ENCODE measurements around the gene IFNAR1. TPM values are rescaled to one million over a fixed set of nuclear protein-coding genes. Genes with fewer than 3 reads are reported as not detected.

The IFNAR1 gene
- total and polyA plus RNA-seq, 2 donors (not counting 1 experiment from before 2014, with no cell fraction given): 14.8 to 55.7 TPM

DNA sequence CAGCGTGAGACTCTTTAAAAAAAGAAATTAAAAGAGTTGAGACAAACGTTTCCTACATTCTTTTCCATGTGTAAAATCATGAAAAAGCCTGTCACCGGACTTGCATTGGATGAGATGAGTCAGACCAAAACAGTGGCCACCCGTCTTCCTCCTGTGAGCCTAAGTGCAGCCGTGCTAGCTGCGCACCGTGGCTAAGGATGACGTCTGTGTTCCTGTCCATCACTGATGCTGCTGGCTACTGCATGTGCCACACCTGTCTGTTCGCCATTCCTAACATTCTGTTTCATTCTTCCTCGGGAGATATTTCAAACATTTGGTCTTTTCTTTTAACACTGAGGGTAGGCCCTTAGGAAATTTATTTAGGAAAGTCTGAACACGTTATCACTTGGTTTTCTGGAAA, 31.2 kb downstream of the IFNAR1 start:
- Mint-ChIP-seq H3K4me1 (peaks cover 22% of the 10 kb centered on the region), H3K27ac (no peak overlapping the region), H3K4me3 (no peak overlapping the region), H3K9me3 (ENCODE audit: insufficient read depth) (no peaks in the 10 kb centered on the region), H3K27me3 (no peaks in the 10 kb centered on the region)
- ChIA-PET POLR2A (interaction anchor here (0.6 kb wide), 1 partner anchor 134 kb away, joined by 5 read pairs; no protein-coding TSS in a partner anchor), CTCF (interaction anchor here (1.1 to 11.2 kb wide), 2 partner anchors 74 to 87 kb away, joined by 3 to 265 read pairs; no protein-coding TSS in a partner anchor)
- Histone ChIP-seq H3K4me3 (ENCODE audit: control extremely low read depth in 1 of 5, extremely low read depth in 1 of 5, insufficient read depth in 1 of 5, low read depth in 2 of 5, low read length in 4 of 5) (no peak overlapping the region), H3K4me2 (replicated peaks; ENCODE audit: low read depth, low read length, poor library complexity, severe bottlenecking) (no peak overlapping the region), H3K36me3 (replicated peaks in 1 of 2; ENCODE audit: control extremely low read depth in 1 of 2, control insufficient read depth in 1 of 2, extremely low read depth in 1 of 2, insufficient read depth in 2 of 2, low read length in 1 of 2) (peaks cover 12 to 40% of the 10 kb centered on the region in 2 experiments), H3K9ac (ENCODE audit: low read length) (no peak overlapping the region), H4K20me1 (ENCODE audit: control insufficient read depth, insufficient read depth, low read length, poor library complexity, severe bottlenecking) (no peaks in the 10 kb centered on the region), H2AFZ (ENCODE audit: insufficient read depth, low read depth, low read length, poor library complexity, severe bottlenecking) (no peak overlapping the region), H3K79me2 (ENCODE audit: control insufficient read depth, insufficient read depth, low read length) (peaks cover 2% of the 10 kb centered on the region), H3K27me3 (replicated peaks in 1 of 4; ENCODE audit: control extremely low read depth in 1 of 4, control insufficient read depth in 3 of 4, insufficient read depth in 4 of 4, low read length in 3 of 4) (no peaks in the 10 kb centered on the region), H3K9me3 (ENCODE audit: control extremely low read depth in 1 of 3, control insufficient read depth in 2 of 3, insufficient read depth in 1 of 3, low read length in 2 of 3) (no peaks in the 10 kb centered on the region), H3K27ac (ENCODE audit: low read length in 2 of 2) (peak overlapping the region in 1 of 2 donors; percentile 40), H3K4me1 (ENCODE audit: control insufficient read depth in 2 of 2, insufficient read depth in 2 of 2, low read length in 2 of 2) (peaks cover 8 to 14% of the 10 kb centered on the region in 2 donors)
- 93% methylated on average over 8 of the region's 11 CpGs for WGBS (ENCODE audit: insufficient coverage)
- ATAC-seq (ENCODE audit: low read depth) (no peak), DNase-seq (no peak)
- TF ChIP-seq, protein P1, sequence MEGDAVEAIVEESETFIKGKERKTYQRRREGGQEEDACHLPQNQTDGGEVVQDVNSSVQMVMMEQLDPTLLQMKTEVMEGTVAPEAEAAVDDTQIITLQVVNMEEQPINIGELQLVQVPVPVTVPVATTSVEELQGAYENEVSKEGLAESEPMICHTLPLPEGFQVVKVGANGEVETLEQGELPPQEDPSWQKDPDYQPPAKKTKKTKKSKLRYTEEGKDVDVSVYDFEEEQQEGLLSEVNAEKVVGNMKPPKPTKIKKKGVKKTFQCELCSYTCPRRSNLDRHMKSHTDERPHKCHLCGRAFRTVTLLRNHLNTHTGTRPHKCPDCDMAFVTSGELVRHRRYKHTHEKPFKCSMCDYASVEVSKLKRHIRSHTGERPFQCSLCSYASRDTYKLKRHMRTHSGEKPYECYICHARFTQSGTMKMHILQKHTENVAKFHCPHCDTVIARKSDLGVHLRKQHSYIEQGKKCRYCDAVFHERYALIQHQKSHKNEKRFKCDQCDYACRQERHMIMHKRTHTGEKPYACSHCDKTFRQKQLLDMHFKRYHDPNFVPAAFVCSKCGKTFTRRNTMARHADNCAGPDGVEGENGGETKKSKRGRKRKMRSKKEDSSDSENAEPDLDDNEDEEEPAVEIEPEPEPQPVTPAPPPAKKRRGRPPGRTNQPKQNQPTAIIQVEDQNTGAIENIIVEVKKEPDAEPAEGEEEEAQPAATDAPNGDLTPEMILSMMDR (IDR thresholded peaks at IDR 0.05): no peak
- TF ChIP-seq EZH2 (IDR thresholded peaks at IDR 0.05; ENCODE audit: borderline replicate concordance, insufficient read depth, low read depth, low read length, poor library complexity, severe bottlenecking): no peak
- intact Hi-C loops (cut with micrococcal nuclease): no loop called here

DNA sequence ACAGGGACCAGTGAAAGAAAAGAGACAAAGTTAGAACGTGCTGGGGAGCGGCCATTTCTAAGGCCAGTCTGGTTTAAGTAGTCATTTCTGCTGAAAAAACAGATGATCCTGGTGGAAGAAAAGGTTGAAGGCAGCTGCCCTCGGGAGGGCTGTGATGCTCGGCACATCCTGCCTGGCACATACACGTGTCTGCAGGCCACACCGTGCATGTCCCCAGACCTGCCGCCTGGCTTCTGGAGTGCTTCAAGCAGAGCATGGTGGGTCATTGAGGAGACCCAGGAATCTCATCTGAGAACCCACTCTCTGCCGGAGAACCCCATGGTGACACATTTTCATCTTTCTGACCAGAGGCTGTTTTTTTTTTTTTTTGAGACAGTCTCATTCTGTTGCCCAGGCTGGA, 32.4 kb downstream of the IFNAR1 start:
- H3K36me3 ChIP-seq (replicated peaks in 1 of 2; ENCODE audit: control extremely low read depth in 1 of 2, control insufficient read depth in 1 of 2, extremely low read depth in 1 of 2, insufficient read depth in 2 of 2, low read length in 1 of 2): peaks cover 10 to 34% of the 10 kb centered on the region in 2 experiments
- H3K79me2 ChIP-seq (ENCODE audit: control insufficient read depth, insufficient read depth, low read length): no peaks in the 10 kb centered on the region
- no peak overlapping the region for H3K4me3 Mint-ChIP-seq
- H4K20me1 ChIP-seq (ENCODE audit: control insufficient read depth, insufficient read depth, low read length, poor library complexity, severe bottlenecking): no peaks in the 10 kb centered on the region
- H3K4me3 ChIP-seq (ENCODE audit: control extremely low read depth in 1 of 5, extremely low read depth in 1 of 5, insufficient read depth in 1 of 5, low read depth in 2 of 5, low read length in 4 of 5): no peak overlapping the region
- no peaks in the 10 kb centered on the region for H3K27me3 ChIP-seq (replicated peaks in 1 of 4; ENCODE audit: control extremely low read depth in 1 of 4, control insufficient read depth in 3 of 4, insufficient read depth in 4 of 4, low read length in 3 of 4)
- H3K4me1 Mint-ChIP-seq: peaks cover 30% of the 10 kb centered on the region
- peak overlapping the region; percentile 10 for H3K27ac Mint-ChIP-seq
- peaks cover 0 to 3% (median 0%) of the 10 kb centered on the region in 3 donors for H3K9me3 ChIP-seq (ENCODE audit: control extremely low read depth in 1 of 3, control insufficient read depth in 2 of 3, insufficient read depth in 1 of 3, low read length in 2 of 3)
- no peak overlapping the region for H2AFZ ChIP-seq (ENCODE audit: insufficient read depth, low read depth, low read length, poor library complexity, severe bottlenecking)
- no peak overlapping the region for H3K9ac ChIP-seq (ENCODE audit: low read length)
- POLR2A ChIA-PET: no interaction called here
- peaks cover 16 to 23% of the 10 kb centered on the region in 2 donors for H3K4me1 ChIP-seq (ENCODE audit: control insufficient read depth in 2 of 2, insufficient read depth in 2 of 2, low read length in 2 of 2)
- ATAC-seq (ENCODE audit: low read depth) (no peak), DNase-seq (no peak)
- no peaks in the 10 kb centered on the region for H3K9me3 Mint-ChIP-seq (ENCODE audit: insufficient read depth)
- peak overlapping the region in 1 of 2 donors; percentile 40 for H3K27ac ChIP-seq (ENCODE audit: low read length in 2 of 2)
- no peaks in the 10 kb centered on the region for H3K27me3 Mint-ChIP-seq
- no peak for TF ChIP-seq EZH2 (IDR thresholded peaks at IDR 0.05; ENCODE audit: borderline replicate concordance, insufficient read depth, low read depth, low read length, poor library complexity, severe bottlenecking)
- TF ChIP-seq, protein P1 (IDR thresholded peaks at IDR 0.05): no peak
- CTCF ChIA-PET: interaction anchor here (11.2 kb wide), 1 partner anchor 86 kb away, joined by 265 read pairs; no protein-coding TSS in a partner anchor
- intact Hi-C loops (cut with micrococcal nuclease): no loop called here
- 94% methylated on average over 8 of the region's 8 CpGs for WGBS (ENCODE audit: insufficient coverage)
- no peak overlapping the region for H3K4me2 ChIP-seq (replicated peaks; ENCODE audit: low read depth, low read length, poor library complexity, severe bottlenecking)
